Memory B cell (primary cell): ENCODE data around the gene PRKACA.

ENCODE experiments used
- ATAC-seq: fragments of 150-1000 bp; cut with Tn5 transposase; 2 replicates; pipeline ENCODE4 v1.10.0; 2021; ENCODE audit warnings: low read depth, mild to moderate bottlenecking, moderate library complexity
- DNase-seq, 2 donors: peaks; one replicate each; pipeline ENCODE4 v3.0.0; 2022; ENCODE audit warnings: low spot score in 2 of 2
- H3K27ac Mint-ChIP-seq: one replicate; pipeline ENCODE4 v1.8.0; 2022; ENCODE audit warnings: mild to moderate bottlenecking, moderate library complexity, mixed read lengths
- H3K27me3 Mint-ChIP-seq: one replicate; pipeline ENCODE4 v1.8.0; 2022; ENCODE audit warnings: mixed read lengths
- H3K36me3 Mint-ChIP-seq: one replicate; pipeline ENCODE4 v1.8.0; 2022; ENCODE audit warnings: mild to moderate bottlenecking, mixed read lengths
- H3K4me1 Mint-ChIP-seq: one replicate; pipeline ENCODE4 v1.8.0; 2022; ENCODE audit warnings: mixed read lengths
- H3K4me3 Mint-ChIP-seq: one replicate; pipeline ENCODE4 v1.8.0; 2022; ENCODE audit warnings: mild to moderate bottlenecking, moderate library complexity, mixed read lengths
- H3K9me3 Mint-ChIP-seq: one replicate; pipeline ENCODE4 v1.8.0; 2022; ENCODE audit warnings: mixed read lengths

PRKACA gene

GRCh38 chr19:14103310-14103709, 14.3 kb downstream of the PRKACA start:
- Mint-ChIP-seq H3K27ac (no peak overlapping the region), H3K27me3 (no peaks in the 10 kb centered on the region), H3K4me3 (no peak overlapping the region), H3K4me1 (no peaks in the 10 kb centered on the region), H3K36me3 (peaks cover 6% of the 10 kb centered on the region), H3K9me3 (no peaks in the 10 kb centered on the region)
- DNase-seq (no peak), ATAC-seq (no peak)

- DNase-seq: no peak
- Mint-ChIP-seq H3K4me1 (no peaks in the 10 kb centered on the region), H3K4me3 (no peak overlapping the region), H3K27me3 (no peaks in the 10 kb centered on the region), H3K36me3 (peaks cover 6% of the 10 kb centered on the region), H3K9me3 (no peaks in the 10 kb centered on the region), H3K27ac (no peak overlapping the region)
- ATAC-seq: no peak
Measured at GRCh38 chr19:14102756-14103155, 14.8 kb downstream of the PRKACA start.

GRCh38 chr19:14102102-14102696, 15.4 kb downstream of the PRKACA start:
- no peak overlapping the region for H3K4me3 Mint-ChIP-seq
- DNase-seq (no peak), ATAC-seq (no peak)
- no peaks in the 10 kb centered on the region for H3K4me1 Mint-ChIP-seq
- H3K36me3 Mint-ChIP-seq: peaks cover 8% of the 10 kb centered on the region
- no peaks in the 10 kb centered on the region for H3K27me3 Mint-ChIP-seq
- no peaks in the 10 kb centered on the region for H3K9me3 Mint-ChIP-seq
- no peak overlapping the region for H3K27ac Mint-ChIP-seq

- H3K27ac Mint-ChIP-seq: no peak overlapping the region
- no peak for DNase-seq
- peaks cover 10% of the 10 kb centered on the region for H3K36me3 Mint-ChIP-seq
- H3K27me3 Mint-ChIP-seq: no peaks in the 10 kb centered on the region
- H3K9me3 Mint-ChIP-seq: no peaks in the 10 kb centered on the region
- H3K4me3 Mint-ChIP-seq: no peak overlapping the region
- no peak for ATAC-seq
- H3K4me1 Mint-ChIP-seq: no peaks in the 10 kb centered on the region
Measured at GRCh38 chr19:14101003-14101545, 16.5 kb downstream of the PRKACA start.

- no peak for ATAC-seq
- no peak overlapping the region for H3K27ac Mint-ChIP-seq
- DNase-seq: no peak
- no peaks in the 10 kb centered on the region for H3K9me3 Mint-ChIP-seq
- no peak overlapping the region for H3K4me3 Mint-ChIP-seq
- H3K27me3 Mint-ChIP-seq: no peaks in the 10 kb centered on the region
- no peaks in the 10 kb centered on the region for H3K4me1 Mint-ChIP-seq
- peaks cover 7% of the 10 kb centered on the region for H3K36me3 Mint-ChIP-seq
Measured at GRCh38 chr19:14097532-14098151, 19.9 kb downstream of the PRKACA start.

GRCh38 chr19:14096272-14096992, 21.1 kb downstream of the PRKACA start:
- ATAC-seq: no peak
- H3K4me3 Mint-ChIP-seq: no peak overlapping the region
- peaks cover 8% of the 10 kb centered on the region for H3K4me1 Mint-ChIP-seq
- no peak for DNase-seq
- H3K9me3 Mint-ChIP-seq: no peaks in the 10 kb centered on the region
- H3K27me3 Mint-ChIP-seq: no peaks in the 10 kb centered on the region
- H3K27ac Mint-ChIP-seq: no peak overlapping the region
- peaks cover 7% of the 10 kb centered on the region for H3K36me3 Mint-ChIP-seq

GRCh38 chr19:14094854-14095253, 22.7 kb downstream of the PRKACA start:
- no peak overlapping the region for H3K27ac Mint-ChIP-seq
- no peak overlapping the region for H3K4me3 Mint-ChIP-seq
- DNase-seq (no peak), ATAC-seq (no peak)
- H3K36me3 Mint-ChIP-seq: peaks cover 7% of the 10 kb centered on the region
- no peaks in the 10 kb centered on the region for H3K9me3 Mint-ChIP-seq
- H3K27me3 Mint-ChIP-seq: no peaks in the 10 kb centered on the region
- H3K4me1 Mint-ChIP-seq: peaks cover 9% of the 10 kb centered on the region

GRCh38 chr19:14093117-14093823, 24.3 kb downstream of the PRKACA start:
- Mint-ChIP-seq H3K36me3 (peaks cover 9% of the 10 kb centered on the region), H3K4me3 (no peak overlapping the region), H3K27ac (no peak overlapping the region), H3K4me1 (peaks cover 12% of the 10 kb centered on the region), H3K9me3 (no peaks in the 10 kb centered on the region), H3K27me3 (no peaks in the 10 kb centered on the region)
- DNase-seq (no peak), ATAC-seq (no peak)

GRCh38 chr19:14091813-14092462, 25.6 kb downstream of the PRKACA start:
- no peaks in the 10 kb centered on the region for H3K27me3 Mint-ChIP-seq
- ATAC-seq (peak; percentile 2), DNase-seq (no peak)
- peak overlapping the region; percentile 99 for H3K4me3 Mint-ChIP-seq
- no peaks in the 10 kb centered on the region for H3K9me3 Mint-ChIP-seq
- H3K27ac Mint-ChIP-seq: peak overlapping the region; percentile 79
- peaks cover 6% of the 10 kb centered on the region for H3K36me3 Mint-ChIP-seq
- H3K4me1 Mint-ChIP-seq: peaks cover 12% of the 10 kb centered on the region

- peak overlapping the region; percentile 79 for H3K27ac Mint-ChIP-seq
- DNase-seq: peak; percentile 72 to 76
- peaks cover 2% of the 10 kb centered on the region for H3K36me3 Mint-ChIP-seq
- no peaks in the 10 kb centered on the region for H3K9me3 Mint-ChIP-seq
- no peaks in the 10 kb centered on the region for H3K27me3 Mint-ChIP-seq
- peak; percentile 61 for ATAC-seq
- peak overlapping the region; percentile 99 for H3K4me3 Mint-ChIP-seq
- peaks cover 12% of the 10 kb centered on the region for H3K4me1 Mint-ChIP-seq
Measured at GRCh38 chr19:14091081-14091812, 26.3 kb downstream of the PRKACA start.

GRCh38 chr19:14090509-14091080, 27.0 kb downstream of the PRKACA start, which contains the start of gene SAMD1:
Gene SAMD1 (minus strand): TSS chr19:14090751.
- ATAC-seq: peak; percentile 62
- no peaks in the 10 kb centered on the region for H3K9me3 Mint-ChIP-seq
- DNase-seq: peak; percentile 57 to 68
- peak within 1 kb of the TSS; percentile 99 for H3K4me3 Mint-ChIP-seq
- peak within 1 kb of the TSS; percentile 79 for H3K27ac Mint-ChIP-seq
- H3K36me3 Mint-ChIP-seq: peaks cover 2% of the 10 kb centered on the region
- no peaks in the 10 kb centered on the region for H3K27me3 Mint-ChIP-seq
- H3K4me1 Mint-ChIP-seq: peaks cover 12% of the 10 kb centered on the region

GRCh38 chr19:14089662-14090508, 27.7 kb downstream of the PRKACA start:
- peaks cover 12% of the 10 kb centered on the region for H3K4me1 Mint-ChIP-seq
- DNase-seq: peak; percentile 38 to 57
- no peaks in the 10 kb centered on the region for H3K27me3 Mint-ChIP-seq
- H3K9me3 Mint-ChIP-seq: no peaks in the 10 kb centered on the region
- ATAC-seq: peak; percentile 9
- H3K27ac Mint-ChIP-seq: no peak overlapping the region
- H3K4me3 Mint-ChIP-seq: peak overlapping the region; percentile 87
- peaks cover 2% of the 10 kb centered on the region for H3K36me3 Mint-ChIP-seq
